ENCODE results near the gene HABP4. TPM values are rescaled to one million over a fixed set of nuclear protein-coding genes. Genes with fewer than 3 reads are reported as not detected.

The HABP4 gene
- polyA plus RNA-seq (ENCODE audit: low read depth in 6 of 6): 1 to 10 TPM; 3.3 to 8.3 (median 5.6) TPM

GRCh38 chr9:96449845-96450612, at the start of gene HABP4:
Gene HABP4, plus strand, starts transcription at chr9:96450169. Its CDS starts 111 bp downstream, at chr9:96450280.
- ATAC-seq (ENCODE audit: low read depth in 2 of 2): peak; percentile 91 to 92
- DNase-seq: peak; percentile 96
- Mint-ChIP-seq H3K4me3 (peak within 1 kb of the TSS; percentile 86 to 95 (median 91)), H3K27ac (peak within 1 kb of the TSS; percentile 46 to 96 (median 86)), H3K27me3 (peaks cover 8 to 12% (median 9%) of the 10 kb centered on the region in 3 donors), H3K9me3 (no peaks in the 10 kb centered on the region), H3K4me1 (peaks cover 11 to 16% (median 15%) of the 10 kb centered on the region in 3 donors), H3K36me3 (no peaks in the 10 kb centered on the region)

GRCh38 chr9:96408409-96409280, 41.3 kb upstream of the HABP4 start:
- no peaks in the 10 kb centered on the region for H3K9me3 Mint-ChIP-seq
- no peaks in the 10 kb centered on the region for H3K36me3 Mint-ChIP-seq
- H3K4me1 Mint-ChIP-seq: peaks cover 6 to 12% (median 11%) of the 10 kb centered on the region in 3 donors
- peak overlapping the region in 1 of 6 donors; percentile 49 for H3K27ac Mint-ChIP-seq
- no peak for DNase-seq
- H3K4me3 Mint-ChIP-seq: no peak overlapping the region
- no peaks in the 10 kb centered on the region for H3K27me3 Mint-ChIP-seq
- no peak for ATAC-seq (ENCODE audit: low read depth in 2 of 2)

- no peak for DNase-seq
- no peaks in the 10 kb centered on the region for H3K9me3 Mint-ChIP-seq
- H3K36me3 Mint-ChIP-seq: no peaks in the 10 kb centered on the region
- H3K27me3 Mint-ChIP-seq: no peaks in the 10 kb centered on the region
- H3K4me1 Mint-ChIP-seq: peaks cover 11 to 22% (median 19%) of the 10 kb centered on the region in 3 donors
- peak overlapping the region in 2 of 6 donors; percentile 61 to 84 for H3K27ac Mint-ChIP-seq
- no peak for ATAC-seq (ENCODE audit: low read depth in 2 of 2)
- H3K4me3 Mint-ChIP-seq: no peak overlapping the region
Observed at GRCh38 chr9:96411129-96411838, 38.7 kb upstream of the HABP4 start.

GRCh38 chr9:96412174-96412913, 37.6 kb upstream of the HABP4 start:
- Mint-ChIP-seq H3K27ac (peak overlapping the region in 1 of 6 donors; percentile 63), H3K9me3 (no peaks in the 10 kb centered on the region), H3K4me1 (peaks cover 17 to 27% (median 20%) of the 10 kb centered on the region in 3 donors), H3K36me3 (no peaks in the 10 kb centered on the region), H3K27me3 (no peaks in the 10 kb centered on the region), H3K4me3 (no peak overlapping the region)
- ATAC-seq (ENCODE audit: low read depth in 2 of 2): no peak
- DNase-seq: no peak

GRCh38 chr9:96413302-96414221, 36.4 kb upstream of the HABP4 start:
- peak overlapping the region; percentile 74 to 91 (median 86) for H3K4me3 Mint-ChIP-seq
- peaks cover 17 to 27% (median 17%) of the 10 kb centered on the region in 3 donors for H3K4me1 Mint-ChIP-seq
- ATAC-seq (ENCODE audit: low read depth in 2 of 2): peak; percentile 49 to 51
- no peaks in the 10 kb centered on the region for H3K9me3 Mint-ChIP-seq
- DNase-seq: peak; percentile 56
- H3K36me3 Mint-ChIP-seq: no peaks in the 10 kb centered on the region
- no peaks in the 10 kb centered on the region for H3K27me3 Mint-ChIP-seq
- H3K27ac Mint-ChIP-seq: peak overlapping the region; percentile 30 to 90 (median 86)

GRCh38 chr9:96417051-96417586, 32.9 kb upstream of the HABP4 start:
- peak; percentile 88 for DNase-seq
- H3K36me3 Mint-ChIP-seq: no peaks in the 10 kb centered on the region

GRCh38 chr9:96417661-96418082, 32.3 kb upstream of the HABP4 start:
- ATAC-seq (ENCODE audit: low read depth in 2 of 2): peak; percentile 14
- Mint-ChIP-seq H3K27ac (peak overlapping the region in 5 of 6 donors; percentile 83 to 98 (median 90)), H3K36me3 (no peaks in the 10 kb centered on the region), H3K4me3 (peak overlapping the region; percentile 86 to 95 (median 90)), H3K9me3 (no peaks in the 10 kb centered on the region), H3K4me1 (peaks cover 26 to 40% (median 28%) of the 10 kb centered on the region in 3 donors), H3K27me3 (no peaks in the 10 kb centered on the region)
- DNase-seq: no peak

More at GRCh38 chr9:96417051-96417586, 32.9 kb upstream of the HABP4 start:
- ATAC-seq (ENCODE audit: low read depth in 2 of 2): peak; percentile 22 to 27
- peaks cover 26 to 41% (median 28%) of the 10 kb centered on the region in 3 donors for H3K4me1 Mint-ChIP-seq
- peak overlapping the region; percentile 85 to 93 (median 90) for H3K4me3 Mint-ChIP-seq
- H3K9me3 Mint-ChIP-seq: no peaks in the 10 kb centered on the region
- H3K27ac Mint-ChIP-seq: peak overlapping the region; percentile 53 to 98 (median 93)
- no peaks in the 10 kb centered on the region for H3K27me3 Mint-ChIP-seq

GRCh38 chr9:96418083-96418919, 31.7 kb upstream of the HABP4 start, which contains the start of gene ZNF367:
Gene ZNF367, minus strand, starts transcription at chr9:96418370. Its CDS starts 338 bp downstream, at chr9:96418032.
- no peaks in the 10 kb centered on the region for H3K9me3 Mint-ChIP-seq
- peak within 1 kb of the TSS; percentile 87 to 95 (median 90) for H3K4me3 Mint-ChIP-seq
- DNase-seq (peak; percentile 91), ATAC-seq (ENCODE audit: low read depth in 2 of 2) (peak; percentile 64 to 65)
- no peaks in the 10 kb centered on the region for H3K36me3 Mint-ChIP-seq
- peaks cover 23 to 33% (median 26%) of the 10 kb centered on the region in 3 donors for H3K4me1 Mint-ChIP-seq
- H3K27ac Mint-ChIP-seq: peak within 1 kb of the TSS; percentile 89 to 98 (median 96)
- H3K27me3 Mint-ChIP-seq: no peaks in the 10 kb centered on the region

- H3K4me3 Mint-ChIP-seq: peak overlapping the region; percentile 87 to 95 (median 90)
- H3K4me1 Mint-ChIP-seq: peaks cover 15 to 25% (median 18%) of the 10 kb centered on the region in 3 donors
- peak overlapping the region; percentile 85 to 96 (median 92) for H3K27ac Mint-ChIP-seq
Observed at GRCh38 chr9:96418920-96419690, 30.9 kb upstream of the HABP4 start.

GRCh38 chr9:96419691-96419969, 30.3 kb upstream of the HABP4 start:
- peak overlapping the region; percentile 74 to 95 (median 88) for H3K4me3 Mint-ChIP-seq
- H3K36me3 Mint-ChIP-seq: no peaks in the 10 kb centered on the region
- H3K4me1 Mint-ChIP-seq: peaks cover 15 to 20% (median 16%) of the 10 kb centered on the region in 3 donors
- ATAC-seq (ENCODE audit: low read depth in 2 of 2) (no peak), DNase-seq (no peak)
- no peaks in the 10 kb centered on the region for H3K9me3 Mint-ChIP-seq
- H3K27me3 Mint-ChIP-seq: no peaks in the 10 kb centered on the region
- H3K27ac Mint-ChIP-seq: peak overlapping the region; percentile 70 to 96 (median 86)

More at GRCh38 chr9:96418920-96419690, 30.9 kb upstream of the HABP4 start:
- H3K36me3 Mint-ChIP-seq: no peaks in the 10 kb centered on the region
- peak; percentile 73 for DNase-seq
- H3K9me3 Mint-ChIP-seq: no peaks in the 10 kb centered on the region
- ATAC-seq (ENCODE audit: low read depth in 2 of 2): peak; percentile 38 to 40
- no peaks in the 10 kb centered on the region for H3K27me3 Mint-ChIP-seq

All from naive B cell (primary cell).